Measurements from ENCODE around the gene GRK5.

- TF ChIP-seq EP300 (IDR thresholded peaks at IDR 0.05) = no peak
- no peak for TF ChIP-seq CTCF (IDR thresholded peaks at IDR 0.05)
Observed at GRCh38 chr10:119412244-119413092, 205.1 kb downstream of the GRK5 start.
